ENCODE data around the gene GRID1.

Gene GRID1

GRCh38 chr10:86348321-86349210, 18.0 kb downstream of the GRID1 start:
- no peak overlapping the region for H3K27ac Mint-ChIP-seq
- intact Hi-C loops (cut with micrococcal nuclease), result no loop called here
- H3K4me3 Mint-ChIP-seq, result no peak overlapping the region
- H3K4me1 Mint-ChIP-seq (ENCODE audit: low read depth), result peaks cover 9% of the 10 kb centered on the region
- H3K36me3 Mint-ChIP-seq (ENCODE audit: low read depth), result no peaks in the 10 kb centered on the region
- H3K27me3 Mint-ChIP-seq, result peaks cover 23% of the 10 kb centered on the region
- H3K9me3 Mint-ChIP-seq, result no peaks in the 10 kb centered on the region

- Mint-ChIP-seq H3K27ac (no peak overlapping the region), H3K9me3 (no peaks in the 10 kb centered on the region), H3K36me3 (ENCODE audit: low read depth) (no peaks in the 10 kb centered on the region), H3K4me3 (no peak overlapping the region), H3K27me3 (peaks cover 25% of the 10 kb centered on the region), H3K4me1 (ENCODE audit: low read depth) (peaks cover 9% of the 10 kb centered on the region)
- intact Hi-C loops (cut with micrococcal nuclease), result no loop called here
Observed at GRCh38 chr10:86347856-86348255, 18.7 kb downstream of the GRID1 start.

- Mint-ChIP-seq H3K27ac (no peak overlapping the region), H3K9me3 (no peaks in the 10 kb centered on the region), H3K4me1 (ENCODE audit: low read depth) (peaks cover 9% of the 10 kb centered on the region), H3K27me3 (peaks cover 24% of the 10 kb centered on the region), H3K36me3 (ENCODE audit: low read depth) (no peaks in the 10 kb centered on the region), H3K4me3 (no peak overlapping the region)
- intact Hi-C loops (cut with micrococcal nuclease), result no loop called here
Observed at GRCh38 chr10:86346799-86347665, 19.6 kb downstream of the GRID1 start.

GRCh38 chr10:86345859-86346798, 20.5 kb downstream of the GRID1 start:
- Mint-ChIP-seq H3K4me3 (no peak overlapping the region), H3K27me3 (peaks cover 18% of the 10 kb centered on the region), H3K4me1 (ENCODE audit: low read depth) (peaks cover 9% of the 10 kb centered on the region), H3K36me3 (ENCODE audit: low read depth) (no peaks in the 10 kb centered on the region), H3K27ac (no peak overlapping the region), H3K9me3 (no peaks in the 10 kb centered on the region)
- intact Hi-C loops (cut with micrococcal nuclease), result no loop called here

- H3K4me1 Mint-ChIP-seq (ENCODE audit: low read depth), result peaks cover 9% of the 10 kb centered on the region
- no peaks in the 10 kb centered on the region for H3K9me3 Mint-ChIP-seq
- H3K27me3 Mint-ChIP-seq, result peaks cover 13% of the 10 kb centered on the region
- intact Hi-C loops (cut with micrococcal nuclease), result no loop called here
- H3K36me3 Mint-ChIP-seq (ENCODE audit: low read depth), result no peaks in the 10 kb centered on the region
- H3K4me3 Mint-ChIP-seq, result no peak overlapping the region
- no peak overlapping the region for H3K27ac Mint-ChIP-seq
Observed at GRCh38 chr10:86345296-86345858, 21.2 kb downstream of the GRID1 start.

- peaks cover 9% of the 10 kb centered on the region for H3K4me1 Mint-ChIP-seq (ENCODE audit: low read depth)
- no peaks in the 10 kb centered on the region for H3K9me3 Mint-ChIP-seq
- H3K36me3 Mint-ChIP-seq (ENCODE audit: low read depth), result no peaks in the 10 kb centered on the region
- no peak overlapping the region for H3K27ac Mint-ChIP-seq
- no peak overlapping the region for H3K4me3 Mint-ChIP-seq
- H3K27me3 Mint-ChIP-seq, result peaks cover 8% of the 10 kb centered on the region
- intact Hi-C loops (cut with micrococcal nuclease), result no loop called here
Observed at GRCh38 chr10:86344714-86345161, 21.9 kb downstream of the GRID1 start.

- Mint-ChIP-seq H3K36me3 (ENCODE audit: low read depth) (no peaks in the 10 kb centered on the region), H3K27me3 (peaks cover 6% of the 10 kb centered on the region), H3K4me1 (ENCODE audit: low read depth) (peaks cover 9% of the 10 kb centered on the region), H3K4me3 (no peak overlapping the region), H3K9me3 (no peaks in the 10 kb centered on the region), H3K27ac (no peak overlapping the region)
- intact Hi-C loops (cut with micrococcal nuclease), result no loop called here
Observed at GRCh38 chr10:86344281-86344680, 22.3 kb downstream of the GRID1 start.

GRCh38 chr10:86343761-86344160, 22.8 kb downstream of the GRID1 start:
- intact Hi-C loops (cut with micrococcal nuclease), result no loop called here
- Mint-ChIP-seq H3K27ac (no peak overlapping the region), H3K4me3 (no peak overlapping the region), H3K36me3 (ENCODE audit: low read depth) (no peaks in the 10 kb centered on the region), H3K9me3 (no peaks in the 10 kb centered on the region), H3K27me3 (peaks cover 2% of the 10 kb centered on the region), H3K4me1 (ENCODE audit: low read depth) (peaks cover 9% of the 10 kb centered on the region)

- intact Hi-C loops (cut with micrococcal nuclease), result no loop called here
- Mint-ChIP-seq H3K4me3 (no peak overlapping the region), H3K9me3 (no peaks in the 10 kb centered on the region), H3K27me3 (peaks cover 2% of the 10 kb centered on the region), H3K4me1 (ENCODE audit: low read depth) (peaks cover 9% of the 10 kb centered on the region), H3K27ac (no peak overlapping the region), H3K36me3 (ENCODE audit: low read depth) (no peaks in the 10 kb centered on the region)
Observed at GRCh38 chr10:86342111-86342863, 24.3 kb downstream of the GRID1 start.

GRCh38 chr10:86341361-86341811, 25.2 kb downstream of the GRID1 start:
- intact Hi-C loops (cut with micrococcal nuclease), result no loop called here
- no peaks in the 10 kb centered on the region for H3K9me3 Mint-ChIP-seq
- peaks cover 9% of the 10 kb centered on the region for H3K4me1 Mint-ChIP-seq (ENCODE audit: low read depth)
- H3K27ac Mint-ChIP-seq, result no peak overlapping the region
- H3K4me3 Mint-ChIP-seq, result no peak overlapping the region
- no peaks in the 10 kb centered on the region for H3K36me3 Mint-ChIP-seq (ENCODE audit: low read depth)
- peaks cover 2% of the 10 kb centered on the region for H3K27me3 Mint-ChIP-seq

- H3K36me3 Mint-ChIP-seq (ENCODE audit: low read depth), result no peaks in the 10 kb centered on the region
- H3K27me3 Mint-ChIP-seq, result peaks cover 2% of the 10 kb centered on the region
- no peak overlapping the region for H3K4me3 Mint-ChIP-seq
- intact Hi-C loops (cut with micrococcal nuclease), result no loop called here
- H3K4me1 Mint-ChIP-seq (ENCODE audit: low read depth), result peaks cover 9% of the 10 kb centered on the region
- H3K27ac Mint-ChIP-seq, result no peak overlapping the region
- no peaks in the 10 kb centered on the region for H3K9me3 Mint-ChIP-seq
Observed at GRCh38 chr10:86340991-86341260, 25.7 kb downstream of the GRID1 start.

GRCh38 chr10:86340176-86340990, 26.2 kb downstream of the GRID1 start:
- Mint-ChIP-seq H3K27ac (no peak overlapping the region), H3K9me3 (no peaks in the 10 kb centered on the region), H3K4me1 (ENCODE audit: low read depth) (peaks cover 9% of the 10 kb centered on the region), H3K4me3 (no peak overlapping the region), H3K27me3 (peaks cover 4% of the 10 kb centered on the region), H3K36me3 (ENCODE audit: low read depth) (no peaks in the 10 kb centered on the region)
- intact Hi-C loops (cut with micrococcal nuclease), result no loop called here

All from dendritic cell treated with granulocyte-macrophage colony-stimulating factor and Interleukin-4, amounts not matched to agents 40 ng/mL and 50 ng/mL, for 4 days (primary cell).